Sigmoid colon (tissue), 4 donors: ENCODE data around the gene ADARB2.

ENCODE experiments used
- CTCF ChIP-seq, 4 experiments: fragments of 450-650 bp in 3 of 4; fragments of 200-600 bp in 1 of 4; IDR thresholded peaks; one replicate each; pipeline ENCODE4 v1.5.1; 2016 to 2019; ENCODE audit warnings: antibody characterized with exemption in 4 of 4, mild to moderate bottlenecking in 3 of 4, moderate library complexity in 2 of 4
- EP300 ChIP-seq, 4 donors: sonication (generic); formaldehyde crosslinking; IDR thresholded peaks; one replicate each; pipeline ENCODE4 v1.6.1; 2017; ENCODE audit warnings: antibody characterized with exemption in 4 of 4
- POLR2A ChIP-seq, 2 donors: fragments of 450-650 bp; IDR thresholded peaks; one replicate each; pipeline ENCODE4 v1.6.1; 2016; ENCODE audit warnings: antibody characterized with exemption in 2 of 2, mild to moderate bottlenecking in 2 of 2, moderate library complexity in 2 of 2

- TF ChIP-seq CTCF (IDR thresholded peaks at IDR 0.05) (no peak), EP300 (IDR thresholded peaks at IDR 0.05) (no peak), POLR2A (IDR thresholded peaks at IDR 0.05) (no peak)
Measured at GRCh38 chr10:1473874-1474273, 263.5 kb downstream of the ADARB2 start.
